NCI-H345 (cell line): Measurements from ENCODE around the gene PPP1R9A.

ENCODE experiments used
- DNase-seq: peaks from one replicate; lab custom pipeline; 2025; lab: John Stamatoyannopoulos, UW

PPP1R9A gene

DNA sequence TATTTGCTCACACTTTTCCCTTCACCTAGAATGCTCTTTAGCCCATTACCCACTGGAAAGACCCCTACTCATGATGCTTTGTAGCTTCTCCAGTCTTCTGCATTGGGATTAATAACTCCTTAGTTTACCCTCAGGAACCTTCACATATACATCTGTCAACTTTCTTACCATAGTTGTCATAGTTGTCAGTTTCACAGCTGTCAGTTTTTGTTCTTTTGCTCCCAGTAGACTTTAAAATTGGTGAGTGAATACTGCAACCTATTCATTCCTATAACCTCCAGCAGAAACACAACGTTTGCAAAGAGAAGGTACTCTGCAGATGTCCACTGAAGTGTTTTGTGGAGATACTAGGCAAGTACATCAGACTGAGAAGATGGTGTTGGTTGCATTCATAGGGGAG lies 414.3 kb downstream of the PPP1R9A start:
- DNase-seq: no peak

DNA sequence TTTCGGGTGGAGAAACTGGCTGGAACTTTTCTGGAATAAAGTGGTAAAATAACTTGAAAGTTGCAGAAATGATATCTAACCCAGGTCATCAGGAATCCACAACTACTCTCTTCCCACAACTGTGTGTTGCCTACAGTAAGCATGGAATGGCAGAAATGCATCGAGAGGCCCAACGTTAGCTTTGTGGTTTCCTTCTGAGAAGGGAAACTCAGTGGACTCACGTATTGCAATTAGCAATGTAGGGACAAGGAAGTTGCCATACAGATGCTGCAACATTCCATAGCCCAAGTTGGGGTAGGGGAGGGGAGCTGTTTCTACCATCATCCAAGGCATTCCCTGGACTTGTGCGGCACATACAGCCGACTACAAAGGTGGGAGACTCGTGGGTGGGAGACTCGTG lies 415.0 kb downstream of the PPP1R9A start:
- no peak for DNase-seq

DNA sequence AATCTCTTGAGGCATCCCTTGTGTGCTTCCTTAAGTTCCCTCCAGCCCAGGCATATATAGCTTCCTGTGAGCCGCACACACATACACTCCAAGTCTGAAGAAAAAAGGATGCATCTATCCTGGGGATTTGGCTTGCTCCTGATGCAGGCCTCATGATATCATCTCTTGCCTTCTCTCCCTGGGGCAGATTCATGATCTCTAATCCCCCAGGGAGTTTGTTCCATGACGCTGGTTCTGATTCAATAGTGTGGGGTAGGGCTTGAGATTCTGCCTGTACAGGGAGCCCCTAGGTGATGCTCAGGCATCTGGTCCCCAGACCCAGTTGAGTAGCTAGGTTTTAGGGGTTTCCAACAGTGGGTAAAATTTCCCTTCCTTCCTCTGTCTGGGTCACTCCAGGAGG lies 415.5 kb downstream of the PPP1R9A start:
- no peak for DNase-seq

DNA sequence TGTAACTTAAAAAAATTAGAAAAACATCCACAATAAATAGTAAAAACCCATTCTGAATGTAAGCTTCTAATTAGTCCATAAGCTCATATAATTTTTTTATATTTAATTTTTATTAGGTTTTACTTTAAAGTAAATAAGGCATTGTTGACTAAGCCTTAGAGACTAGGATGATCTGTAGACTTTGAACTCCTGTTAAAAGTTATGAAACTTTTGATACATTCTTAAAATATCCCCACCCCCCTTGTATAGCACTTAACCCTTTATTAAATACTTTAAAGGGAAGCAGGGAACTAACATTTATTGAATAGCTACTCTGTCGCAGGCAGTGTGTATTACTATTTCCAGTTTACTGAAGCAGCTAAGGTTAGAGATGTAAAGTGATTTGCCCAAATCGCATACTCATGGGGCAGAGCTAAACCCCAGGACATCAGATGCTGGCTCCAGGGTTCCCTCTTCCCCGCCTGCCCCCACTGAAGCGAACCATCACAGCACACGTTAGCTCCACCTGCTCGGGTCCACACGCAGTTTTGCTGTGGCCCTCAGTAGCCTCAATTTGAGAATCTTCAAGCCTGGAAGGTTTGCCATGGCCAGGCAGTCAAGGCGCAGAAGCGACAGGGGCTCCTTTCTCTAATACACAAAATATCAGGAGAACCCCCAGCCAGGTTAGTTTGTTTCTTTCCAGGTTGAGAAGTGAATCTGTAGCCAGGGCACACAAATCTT lies 416.2 kb downstream of the PPP1R9A start:
- no peak for DNase-seq

DNA sequence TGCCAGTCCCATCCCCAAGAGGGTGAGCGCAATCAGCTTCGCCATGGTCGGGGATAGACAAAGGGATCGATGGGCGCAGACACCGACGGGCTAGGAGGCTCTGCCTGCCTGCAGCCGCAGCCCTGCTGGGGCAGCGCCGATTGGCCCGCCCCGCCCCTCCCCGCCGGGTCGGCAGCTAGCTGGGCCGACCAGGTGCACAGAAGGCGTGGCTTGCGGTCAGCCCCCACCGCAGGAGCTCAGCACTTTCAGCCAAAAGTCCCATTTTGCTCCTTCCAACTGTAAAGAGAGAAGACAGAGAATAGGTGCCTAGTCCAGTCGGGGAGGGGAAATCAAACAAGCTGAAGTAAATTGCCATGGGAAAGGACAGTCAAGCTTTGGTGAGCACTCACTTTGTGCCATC lies 417.0 kb downstream of the PPP1R9A start, which contains the start of gene PON1:
Gene PON1, minus strand, starts transcription at position 102 of the 400 bp plus-strand sequence. Its CDS starts 57 bp downstream, at position 45.
- no peak for DNase-seq

DNA sequence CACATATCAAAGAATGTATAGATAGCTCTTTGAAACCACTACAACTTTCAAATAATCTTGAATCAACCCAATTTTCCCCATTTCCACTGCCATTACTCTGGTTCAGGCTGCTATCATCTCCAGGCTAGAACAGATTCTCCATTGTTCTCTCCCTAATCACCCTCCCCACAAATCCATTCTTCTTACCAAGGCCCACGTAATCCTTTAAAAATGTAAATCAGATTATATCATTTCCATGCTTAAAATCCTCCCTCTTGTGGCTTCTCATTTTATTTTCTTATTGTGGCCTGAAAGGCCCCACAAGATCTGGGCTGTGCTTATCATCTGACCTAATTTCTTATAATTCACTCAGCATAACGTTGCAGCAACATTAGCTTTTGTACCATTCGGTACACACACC lies 420.0 kb downstream of the PPP1R9A start:
- no peak for DNase-seq

DNA sequence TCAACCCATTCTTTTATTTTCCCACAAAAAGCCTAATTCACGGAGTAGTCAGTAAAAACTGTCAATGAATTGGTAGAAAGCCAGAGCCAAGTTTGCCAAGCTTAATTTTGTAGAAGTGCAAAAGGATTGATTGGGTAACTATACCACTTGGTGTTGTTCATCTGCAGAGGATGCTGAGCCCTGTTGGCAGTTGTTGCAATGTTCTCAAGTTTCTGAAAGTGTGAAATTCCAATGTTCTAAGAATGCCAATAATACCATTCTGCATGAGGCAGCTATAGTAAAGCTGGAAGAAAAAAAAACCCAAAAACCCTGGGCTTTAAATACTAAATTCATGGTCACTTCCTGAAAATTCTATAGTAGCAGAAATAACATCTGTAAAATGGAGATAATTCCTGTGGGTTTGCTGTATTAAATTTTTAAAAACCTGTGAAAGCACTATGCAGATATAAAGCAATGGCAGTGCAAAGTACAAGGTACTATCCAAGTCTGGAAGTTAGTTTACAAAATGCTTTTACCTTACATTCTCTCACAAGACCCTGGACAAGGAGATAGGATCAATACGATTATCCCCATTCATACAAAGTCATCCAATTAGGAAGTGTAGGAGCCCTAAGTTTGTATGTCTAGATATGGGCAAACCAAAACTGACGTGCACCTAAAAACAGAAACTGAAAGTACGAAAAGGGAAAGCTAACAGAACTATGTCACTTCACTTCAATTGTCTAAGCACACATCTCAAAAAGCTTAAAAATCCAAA lies 423.0 kb downstream of the PPP1R9A start:
- DNase-seq: no peak

DNA sequence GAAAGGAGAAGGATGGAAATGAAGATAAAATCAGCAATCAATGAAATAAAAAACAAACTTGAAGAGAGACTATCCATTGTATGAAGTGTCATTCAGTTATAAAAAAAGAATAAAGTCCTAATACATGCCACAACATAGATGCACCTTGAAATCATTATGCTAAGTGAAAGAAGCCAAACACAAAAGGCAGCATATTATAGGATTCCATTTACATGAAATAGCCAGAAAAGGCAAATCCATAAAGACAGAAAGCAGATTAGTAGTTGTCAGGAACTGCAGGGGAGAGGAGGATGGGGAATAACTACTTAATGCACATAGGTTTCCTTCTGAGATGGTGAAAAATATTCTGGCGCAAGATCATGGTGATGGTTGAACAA lies 423.6 kb downstream of the PPP1R9A start:
- DNase-seq: no peak

DNA sequence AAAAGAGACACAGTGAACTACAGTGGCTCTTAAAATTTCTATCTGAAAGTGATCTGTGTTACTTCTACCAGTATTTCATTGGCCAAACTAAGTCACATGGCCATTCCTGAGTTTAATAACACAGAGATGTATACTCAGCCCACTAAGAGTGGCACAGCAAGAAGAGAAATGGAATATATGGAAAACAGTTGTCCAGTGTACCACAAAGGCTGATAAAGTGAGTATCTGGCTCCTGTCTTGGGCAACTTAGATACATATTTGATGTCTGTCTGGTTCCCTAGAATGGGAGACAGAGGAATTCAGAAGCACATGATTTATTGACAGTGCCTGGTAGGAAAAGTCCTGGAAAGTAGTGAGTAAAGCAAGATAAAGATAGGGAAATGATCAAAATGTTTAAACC lies 427.1 kb downstream of the PPP1R9A start:
- DNase-seq: no peak

DNA sequence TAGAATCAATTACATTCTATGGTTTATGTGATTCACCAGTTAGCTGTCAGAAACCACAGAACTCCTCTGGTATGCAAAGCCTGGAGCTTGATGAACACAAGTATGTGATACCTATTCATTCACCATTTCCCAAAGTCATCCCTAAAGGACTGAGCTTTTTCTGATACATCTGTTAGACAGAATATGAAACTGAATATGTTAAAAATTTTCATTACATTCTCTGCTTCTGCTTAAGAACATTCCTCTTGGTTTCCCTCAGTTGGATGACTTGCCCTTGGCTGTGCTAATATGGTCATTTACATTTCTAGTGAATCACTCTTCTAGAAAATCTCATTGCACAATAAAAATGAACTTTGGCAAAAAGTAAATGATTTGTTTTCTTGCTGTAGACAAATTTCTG lies 427.7 kb downstream of the PPP1R9A start:
- no peak for DNase-seq

DNA sequence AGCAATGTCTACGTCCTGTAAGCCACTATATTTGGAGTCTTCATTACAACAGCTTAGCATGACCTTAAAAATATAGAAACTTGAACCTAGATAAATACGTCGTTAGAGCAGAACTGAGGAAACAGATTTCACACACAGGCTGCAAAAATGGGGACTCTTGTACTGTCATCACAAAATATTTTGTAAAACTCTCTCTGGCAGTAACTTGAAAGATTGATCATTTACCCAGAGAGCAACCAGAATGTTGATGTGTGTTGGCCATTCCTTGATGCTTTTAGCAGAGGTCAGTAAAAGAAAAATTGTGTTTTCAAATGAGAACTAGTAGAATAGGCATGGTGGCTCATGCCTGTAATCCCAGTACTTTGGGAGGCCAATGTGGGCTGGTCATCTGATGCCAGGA lies 431.4 kb downstream of the PPP1R9A start:
- no peak for DNase-seq

DNA sequence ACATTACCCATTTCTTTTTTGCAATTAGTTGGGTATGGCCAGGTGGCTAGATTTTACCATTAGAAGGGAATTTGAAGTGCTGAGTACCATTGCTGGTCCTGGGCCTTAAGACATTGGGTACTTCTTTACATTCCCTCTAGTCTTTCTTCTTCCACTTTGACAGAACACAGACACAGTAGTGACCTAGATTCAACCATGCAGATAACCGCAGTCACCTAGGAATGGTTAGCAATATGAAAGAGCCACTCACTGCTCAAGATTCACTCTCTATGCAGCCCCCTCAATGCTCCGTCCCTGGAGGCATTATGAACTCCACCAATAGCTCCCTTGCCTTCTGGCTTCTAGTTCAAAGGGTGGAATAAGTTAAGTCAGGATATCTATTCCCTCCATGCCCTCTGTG lies 433.1 kb downstream of the PPP1R9A start:
- DNase-seq: no peak

DNA sequence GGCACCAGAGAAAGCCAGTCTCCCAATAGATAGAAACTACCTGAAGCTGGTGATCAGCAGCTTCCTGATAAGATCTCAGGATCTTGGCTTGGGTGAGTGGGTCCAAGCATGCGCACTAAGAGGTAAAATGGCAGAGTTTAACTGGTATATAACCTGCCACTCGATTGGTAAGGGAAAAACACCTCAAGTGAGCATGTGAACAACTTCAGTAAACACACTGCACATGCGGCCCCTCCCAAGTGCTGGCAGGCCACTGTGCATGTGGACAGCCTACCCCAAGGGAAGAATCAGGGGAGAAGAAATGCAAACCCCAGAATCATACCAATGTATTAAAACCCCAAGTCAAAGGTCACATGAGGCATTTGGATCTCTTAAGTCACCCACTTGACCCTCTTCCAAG lies 434.6 kb downstream of the PPP1R9A start:
- DNase-seq: no peak

DNA sequence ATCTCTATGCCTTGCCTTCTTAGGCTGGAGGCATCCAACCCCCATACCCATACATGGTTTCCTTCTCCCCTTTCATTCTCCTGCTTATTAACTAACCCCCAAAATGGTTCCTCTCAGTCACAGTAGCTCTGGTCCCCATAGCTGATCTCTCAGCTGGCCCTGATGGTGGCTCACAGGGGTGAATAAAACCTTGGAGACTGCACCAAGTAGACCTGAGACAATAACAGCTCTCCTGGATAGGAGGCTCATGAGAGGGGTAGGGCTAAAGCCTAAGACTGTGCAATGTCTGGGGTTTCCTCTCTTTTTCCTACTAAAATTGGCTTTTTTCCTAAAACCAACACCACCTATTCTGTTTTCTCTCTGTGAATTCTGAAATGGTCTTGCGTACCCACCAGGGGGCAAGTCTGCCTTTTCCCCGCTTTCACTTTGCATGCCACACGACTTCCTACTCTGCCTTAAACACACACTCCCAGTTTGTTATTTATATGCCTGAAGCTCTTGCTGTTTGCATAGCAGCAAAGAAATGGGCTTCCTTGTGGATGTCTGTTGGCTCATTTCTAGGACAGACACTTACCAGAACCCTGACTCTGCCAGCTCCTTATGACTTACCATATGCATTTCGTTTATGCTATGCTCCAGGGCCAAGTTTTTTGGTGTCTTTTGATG lies 435.4 kb downstream of the PPP1R9A start:
- no peak for DNase-seq
